Ishikawa (cell line): ENCODE results near the gene TAS1R1.

Experiments
- EGR1 ChIP-seq: IDR thresholded peaks from 2 replicates; pipeline ENCODE4 v1.6.1; 2012
- EP300 ChIP-seq: IDR thresholded peaks from 2 replicates; pipeline ENCODE4 v1.6.1; 2012; ENCODE audit warnings: borderline replicate concordance
- RAD21 ChIP-seq: IDR thresholded peaks from 2 replicates; pipeline ENCODE4 v1.6.1; 2012; ENCODE audit warnings: low read depth
- YY1 ChIP-seq: IDR thresholded peaks from 2 replicates; pipeline ENCODE4 v1.6.1; 2012; ENCODE audit warnings: low read depth
- ZBTB7A ChIP-seq: IDR thresholded peaks from 2 replicates; pipeline ENCODE4 v1.6.1; 2012; ENCODE audit warnings: low read depth

- TF ChIP-seq ZBTB7A = no peak
- TF ChIP-seq EGR1 = no peak
- no peak for TF ChIP-seq EP300
- TF ChIP-seq YY1 = no peak
- no peak for TF ChIP-seq RAD21
Observed at GRCh38 chr1:6612641-6613360, 57.7 kb downstream of the TAS1R1 start.
